Measurements from ENCODE around the gene PUM1. TPM values are rescaled to one million over a fixed set of nuclear protein-coding genes. Genes with fewer than 3 reads are reported as not detected.

Gene PUM1
- total and polyA plus RNA-seq, 4 donors = 24.7 to 125 (median 66.9) TPM

- ATAC-seq (ENCODE audit: insufficient read depth, low FRiP score) (peak; percentile 43), DNase-seq (peak; percentile 48 to 80 (median 76))
- H3K4me3 ChIP-seq = no peak overlapping the region
- no peak for TF ChIP-seq CTCF (IDR thresholded peaks at IDR 0.05; ENCODE audit: control extremely low read depth, extremely low read depth)
- no peak overlapping the region for H3K27ac ChIP-seq (ENCODE audit: low read depth in 1 of 2, low read length in 1 of 2)
- 46 to 64% methylated on average over 2 of the region's 2 CpGs for WGBS, 2 donors
- peaks cover 10 to 31% (median 11%) of the 10 kb centered on the region in 4 donors for H3K36me3 ChIP-seq (ENCODE audit: control insufficient read depth in 4 of 4, insufficient read depth in 4 of 4, low read length in 4 of 4)
- H3K4me1 ChIP-seq (ENCODE audit: control insufficient read depth in 5 of 5, insufficient read depth in 5 of 5, low read length in 5 of 5) = peaks cover 4 to 40% (median 21%) of the 10 kb centered on the region in 5 donors
- no peaks in the 10 kb centered on the region for H3K27me3 ChIP-seq (ENCODE audit: control insufficient read depth in 3 of 3, insufficient read depth in 3 of 3, low read length in 2 of 3)
- no peak overlapping the region for H3K9ac ChIP-seq (ENCODE audit: insufficient read depth in 1 of 2, low read length in 2 of 2)
- H3K9me3 ChIP-seq (ENCODE audit: control insufficient read depth in 4 of 4, insufficient read depth in 3 of 4, low read length in 3 of 4) = no peaks in the 10 kb centered on the region
These were observed 58.0 kb downstream of the PUM1 start for GRCh38 chr1:31007462-31007991.

- Histone ChIP-seq H3K9ac (ENCODE audit: insufficient read depth in 1 of 2, low read length in 2 of 2) (no peak overlapping the region), H3K36me3 (ENCODE audit: control insufficient read depth in 4 of 4, insufficient read depth in 4 of 4, low read length in 4 of 4) (peaks cover 10 to 31% (median 11%) of the 10 kb centered on the region in 4 donors), H3K9me3 (ENCODE audit: control insufficient read depth in 4 of 4, insufficient read depth in 3 of 4, low read length in 3 of 4) (no peaks in the 10 kb centered on the region), H3K4me3 (no peak overlapping the region), H3K4me1 (ENCODE audit: control insufficient read depth in 5 of 5, insufficient read depth in 5 of 5, low read length in 5 of 5) (peaks cover 4 to 41% (median 20%) of the 10 kb centered on the region in 5 donors), H3K27ac (ENCODE audit: low read depth in 1 of 2, low read length in 1 of 2) (no peak overlapping the region), H3K27me3 (ENCODE audit: control insufficient read depth in 3 of 3, insufficient read depth in 3 of 3, low read length in 2 of 3) (no peaks in the 10 kb centered on the region)
- WGBS, 2 donors = 79 to 93% methylated on average over 2 of the region's 2 CpGs
- no peak for TF ChIP-seq CTCF (IDR thresholded peaks at IDR 0.05; ENCODE audit: control extremely low read depth, extremely low read depth)
- DNase-seq = no peak
- ATAC-seq (ENCODE audit: insufficient read depth, low FRiP score) = no peak
These were observed 58.8 kb downstream of the PUM1 start for GRCh38 chr1:31006747-31007146.

DNA sequence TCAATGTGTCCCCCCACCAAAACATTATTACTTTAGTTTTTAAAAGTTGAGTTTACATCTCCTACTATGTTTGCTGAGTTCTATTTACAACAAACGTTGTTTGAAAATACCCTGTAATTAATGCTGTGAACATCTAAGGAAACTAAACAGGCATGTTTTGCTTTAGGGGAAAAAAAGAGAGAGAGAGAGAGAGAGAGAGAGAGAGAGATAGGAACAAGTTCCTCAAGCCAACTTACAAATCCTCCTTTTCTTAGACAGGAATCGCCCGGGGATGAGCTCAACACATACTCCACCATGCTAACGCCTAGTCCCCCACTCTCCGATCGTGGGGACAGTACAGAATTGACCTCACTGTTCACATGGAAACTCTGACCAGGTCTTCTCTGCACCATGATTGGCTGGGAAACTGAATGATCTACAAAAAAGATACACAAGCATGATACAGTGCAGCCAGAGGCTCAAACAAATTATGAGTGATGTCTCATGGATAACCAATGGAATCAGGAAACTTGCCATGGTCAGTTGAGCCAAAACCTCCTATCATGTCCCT, 59.8 kb downstream of the PUM1 start:
- 88 to 89% methylated on average over 6 of the region's 6 CpGs for WGBS, 2 donors
- H3K27me3 ChIP-seq (ENCODE audit: control insufficient read depth in 3 of 3, insufficient read depth in 3 of 3, low read length in 2 of 3) = no peaks in the 10 kb centered on the region
- H3K36me3 ChIP-seq (ENCODE audit: control insufficient read depth in 4 of 4, insufficient read depth in 4 of 4, low read length in 4 of 4) = peaks cover 10 to 31% (median 11%) of the 10 kb centered on the region in 4 donors
- no peak overlapping the region for H3K9ac ChIP-seq (ENCODE audit: insufficient read depth in 1 of 2, low read length in 2 of 2)
- H3K4me1 ChIP-seq (ENCODE audit: control insufficient read depth in 5 of 5, insufficient read depth in 5 of 5, low read length in 5 of 5) = peaks cover 3 to 41% (median 15%) of the 10 kb centered on the region in 5 donors
- no peak for DNase-seq
- no peaks in the 10 kb centered on the region for H3K9me3 ChIP-seq (ENCODE audit: control insufficient read depth in 4 of 4, insufficient read depth in 3 of 4, low read length in 3 of 4)
- TF ChIP-seq CTCF (IDR thresholded peaks at IDR 0.05; ENCODE audit: control extremely low read depth, extremely low read depth) = no peak
- no peak for ATAC-seq (ENCODE audit: insufficient read depth, low FRiP score)
- H3K27ac ChIP-seq (ENCODE audit: low read depth in 1 of 2, low read length in 1 of 2) = no peak overlapping the region
- H3K4me3 ChIP-seq = no peak overlapping the region

Data from lung (tissue), 12 donors.